Brain microvascular endothelial cell (primary cell): ENCODE measurements around the gene FOS.

Experiments used
- DNase-seq: peaks from one replicate; pipeline ENCODE4 v3.0.0-alpha.2; 2020
- H3K27ac ChIP-seq: fragments of 250-450 bp; sonication (Bioruptor Pico); 2 replicates; pipeline ENCODE4 v1.5.1; 2020; ENCODE audit warnings: mild to moderate bottlenecking, moderate library complexity
- H3K27me3 ChIP-seq: fragments of 250-450 bp; sonication (Bioruptor Pico); replicated peaks from 2 replicates; pipeline ENCODE4 v1.5.1; 2020; ENCODE audit warnings: mild to moderate bottlenecking
- H3K36me3 ChIP-seq: fragments of 250-450 bp; sonication (Bioruptor Pico); replicated peaks from 2 replicates; pipeline ENCODE4 v1.5.1; 2020; ENCODE audit warnings: mild to moderate bottlenecking
- H3K4me3 ChIP-seq: 2 replicates; pipeline ENCODE4 v1.5.1; 2011; ENCODE audit warnings: low read depth, mild to moderate bottlenecking, control low read depth, low read length, moderate library complexity
- CTCF ChIP-seq: IDR thresholded peaks from 2 replicates; pipeline ENCODE4 v1.5.1; 2011; ENCODE audit warnings: low read depth, mild to moderate bottlenecking, moderate library complexity, low read length, control low read depth, inconsistent platforms; ENCODE audit errors: missing control alignments
- in situ Hi-C: cut with HindIII; loops from 2 replicates; pipeline ENCODE4 v1.10.0; 2017; ENCODE audit warnings: low sequenced_read_pairs, low pct_ligation_motif_present

FOS gene

DNA sequence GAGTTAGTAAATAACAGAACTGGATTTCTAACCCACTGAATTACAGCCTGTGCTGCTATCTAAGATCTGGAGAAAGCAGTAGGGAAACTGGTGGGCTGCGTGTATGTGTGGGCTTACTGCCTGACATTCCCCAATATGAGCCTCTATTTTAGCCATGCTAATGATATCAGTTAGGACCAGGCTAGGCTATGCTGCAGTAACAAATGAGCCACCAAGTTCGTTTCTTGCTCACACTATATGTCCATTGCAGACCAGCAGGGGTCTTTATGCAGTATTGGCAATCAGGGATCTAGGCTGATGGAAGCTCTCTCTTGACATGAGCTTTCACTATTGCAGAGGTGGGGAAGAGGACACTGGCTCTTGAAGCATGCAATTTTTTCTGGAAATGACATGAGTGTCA, 40.4 kb downstream of the FOS start:
- DNase-seq, result no peak
- Histone ChIP-seq H3K27me3 (no peaks in the 10 kb centered on the region), H3K4me3 (no peak overlapping the region), H3K36me3 (no peaks in the 10 kb centered on the region), H3K27ac (no peak overlapping the region)
- peak; percentile 8 for TF ChIP-seq CTCF
- in situ Hi-C loops, result no loop called here

DNA sequence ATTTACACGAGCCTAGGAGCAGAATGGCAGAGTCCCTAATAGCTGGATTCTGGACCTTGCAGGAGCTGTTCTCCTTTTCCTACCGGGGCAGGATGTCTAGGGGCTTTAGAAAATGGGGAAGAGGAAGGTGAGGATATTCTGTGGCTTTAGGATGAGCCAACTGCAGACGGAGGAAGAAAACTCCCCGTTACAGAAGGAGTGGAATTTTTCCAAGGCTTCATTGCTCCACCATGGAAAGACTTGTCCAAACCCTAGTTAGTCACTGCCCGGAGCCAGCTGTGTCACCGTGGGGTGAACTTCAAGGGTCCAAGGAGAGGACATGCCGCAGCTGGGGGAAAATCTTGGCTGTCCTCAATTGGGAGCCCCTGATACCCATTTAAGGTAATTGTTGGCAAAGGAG, 41.6 kb downstream of the FOS start:
- H3K27ac ChIP-seq, result no peak overlapping the region
- no peaks in the 10 kb centered on the region for H3K36me3 ChIP-seq
- no peak for DNase-seq
- TF ChIP-seq CTCF, result no peak
- in situ Hi-C loops, result no loop called here
- H3K27me3 ChIP-seq, result no peaks in the 10 kb centered on the region
- H3K4me3 ChIP-seq, result no peak overlapping the region

- TF ChIP-seq CTCF, result no peak
- DNase-seq, result no peak
- in situ Hi-C loops, result no loop called here
- H3K27ac ChIP-seq, result no peak overlapping the region
- H3K36me3 ChIP-seq, result no peaks in the 10 kb centered on the region
- no peak overlapping the region for H3K4me3 ChIP-seq
- no peaks in the 10 kb centered on the region for H3K27me3 ChIP-seq
Observed at GRCh38 chr14:75322746-75323145, 44.1 kb downstream of the FOS start.

GRCh38 chr14:75323571-75323970, 44.9 kb downstream of the FOS start:
- Histone ChIP-seq H3K4me3 (no peak overlapping the region), H3K27me3 (peaks cover under 1% of the 10 kb centered on the region), H3K27ac (no peak overlapping the region), H3K36me3 (no peaks in the 10 kb centered on the region)
- no peak for DNase-seq
- TF ChIP-seq CTCF, result no peak
- in situ Hi-C loops, result no loop called here

DNA sequence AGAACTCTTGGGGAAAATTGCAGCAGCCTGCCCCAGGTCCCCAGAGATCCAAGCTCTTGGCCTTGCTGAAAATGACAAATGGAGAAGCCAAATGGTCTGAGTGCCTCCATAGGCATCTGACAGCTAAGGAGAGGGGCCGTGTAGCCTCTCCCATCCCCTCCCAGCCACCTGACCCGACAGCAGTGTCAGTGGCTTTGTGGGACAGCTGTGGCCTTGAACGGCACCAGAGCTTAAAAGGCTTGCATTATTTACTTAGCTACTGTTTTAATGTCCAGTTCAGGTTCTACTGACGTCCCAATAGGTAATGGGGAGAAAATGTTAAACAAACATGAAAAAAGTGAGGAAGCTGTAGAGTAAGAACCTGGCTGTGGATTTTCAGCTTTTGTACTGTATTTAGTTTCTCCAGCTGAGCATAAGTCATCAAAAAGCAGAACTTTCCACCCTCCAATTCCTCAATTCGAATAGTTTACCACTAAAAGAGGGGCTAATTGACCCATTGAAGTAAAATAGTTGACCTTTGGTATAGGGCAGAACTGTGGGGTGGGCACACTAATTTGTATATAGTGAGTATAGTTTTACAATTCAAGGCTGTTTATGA, 50.0 kb downstream of the FOS start:
- no peak overlapping the region for H3K4me3 ChIP-seq
- H3K36me3 ChIP-seq, result no peaks in the 10 kb centered on the region
- no peak for DNase-seq
- in situ Hi-C loops, result no loop called here
- H3K27ac ChIP-seq, result no peak overlapping the region
- peaks cover 3% of the 10 kb centered on the region for H3K27me3 ChIP-seq
- no peak for TF ChIP-seq CTCF

DNA sequence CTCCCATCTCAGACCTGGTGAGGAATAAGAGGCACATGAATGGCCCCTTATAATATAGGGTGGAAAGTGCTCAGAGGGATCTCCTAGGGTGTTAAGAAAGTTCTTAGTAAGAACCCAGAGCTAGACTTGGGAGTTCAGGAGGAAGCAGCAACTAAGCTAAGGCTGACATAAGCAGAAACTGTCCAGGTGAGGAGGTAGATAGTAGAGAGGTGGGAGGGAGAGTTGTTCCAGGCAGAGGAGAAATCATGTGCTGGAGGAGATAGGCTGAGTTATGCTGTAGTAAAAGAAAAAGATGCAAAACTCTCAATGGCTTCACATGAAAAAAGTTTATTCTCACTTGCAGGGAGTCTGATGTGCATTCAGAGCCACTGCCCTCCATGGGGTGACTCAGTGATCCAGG, 50.7 kb downstream of the FOS start:
- Histone ChIP-seq H3K27ac (no peak overlapping the region), H3K27me3 (peaks cover 3% of the 10 kb centered on the region), H3K4me3 (no peak overlapping the region), H3K36me3 (no peaks in the 10 kb centered on the region)
- in situ Hi-C loops, result no loop called here
- TF ChIP-seq CTCF, result no peak
- no peak for DNase-seq
